GM18526 (cell line): ENCODE data around the gene LRTM2.

Experiments
- POLR2A ChIP-seq: IDR thresholded peaks from 3 replicates; pipeline ENCODE4 v1.6.1; 2011; ENCODE audit not compliant: insufficient read length; ENCODE audit errors: extremely low read depth

LRTM2 gene

DNA sequence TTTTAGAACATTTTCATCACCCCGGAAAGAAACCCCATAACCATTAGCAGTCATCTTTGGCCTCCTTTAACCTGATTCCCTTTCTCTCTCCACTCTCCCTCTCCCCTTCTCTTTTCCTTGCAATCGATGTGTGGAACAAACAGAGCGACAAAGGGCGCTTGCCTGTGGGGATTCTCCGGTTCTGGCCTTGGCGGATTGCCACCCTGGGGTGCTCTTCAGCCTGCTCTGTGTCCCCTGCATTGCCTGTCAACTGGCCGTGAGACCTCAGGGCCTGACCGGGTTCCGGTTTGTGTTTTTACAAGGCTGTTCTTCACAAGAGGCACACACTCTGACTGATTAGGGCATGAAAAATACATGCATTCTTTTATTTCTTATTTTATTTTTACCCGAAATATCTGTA is 27.8 kb downstream of the LRTM2 start:
- no peak for TF ChIP-seq POLR2A

GRCh38 chr12:1848745-1849144 is 28.4 kb downstream of the LRTM2 start:
- TF ChIP-seq POLR2A, result no peak

DNA sequence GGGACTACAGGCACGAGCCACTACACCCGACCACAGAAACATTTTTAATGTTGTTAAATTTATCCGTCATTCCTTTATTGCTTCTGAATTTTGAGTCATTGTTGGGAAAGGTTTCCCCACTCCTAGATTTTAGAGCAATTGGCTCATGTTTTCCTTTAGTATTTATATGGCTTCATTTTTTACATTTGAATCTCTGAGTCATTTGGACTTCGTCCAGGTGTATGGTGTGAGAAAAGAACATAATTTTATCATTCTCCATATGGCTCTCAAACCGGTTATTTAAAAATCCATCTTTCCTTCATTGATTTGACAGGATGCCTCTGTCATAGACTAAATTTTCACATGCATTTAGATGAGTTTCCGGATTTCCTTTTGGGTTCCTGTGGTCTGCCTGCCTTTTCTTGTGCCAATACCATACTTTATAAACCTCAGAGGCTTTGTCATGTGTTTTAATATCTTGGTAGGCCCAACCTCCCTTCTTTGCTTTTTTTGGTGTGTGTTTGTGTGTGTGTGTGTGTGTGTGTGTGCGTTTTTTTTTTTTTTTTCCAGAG is 30.9 kb downstream of the LRTM2 start:
- no peak for TF ChIP-seq POLR2A

DNA sequence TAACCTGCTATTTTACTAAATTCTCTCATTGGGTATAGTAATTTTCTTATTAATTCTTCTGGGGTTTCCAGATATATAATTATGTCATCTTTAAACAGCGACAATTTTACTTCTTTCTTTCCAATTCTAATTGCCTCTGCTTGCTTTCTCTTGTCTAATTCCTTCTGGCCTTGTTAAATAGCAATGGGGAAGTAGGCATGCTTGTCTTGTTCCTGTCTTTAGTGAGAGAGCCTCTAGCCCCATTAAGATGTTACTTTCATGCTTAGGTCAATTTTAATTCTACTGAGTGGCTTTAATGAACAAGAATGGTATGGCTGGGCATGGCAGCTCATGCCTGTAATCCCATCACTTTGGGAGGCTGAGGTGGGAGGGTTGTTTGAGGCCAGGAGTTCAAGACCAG is 31.7 kb downstream of the LRTM2 start:
- TF ChIP-seq POLR2A, result no peak

DNA sequence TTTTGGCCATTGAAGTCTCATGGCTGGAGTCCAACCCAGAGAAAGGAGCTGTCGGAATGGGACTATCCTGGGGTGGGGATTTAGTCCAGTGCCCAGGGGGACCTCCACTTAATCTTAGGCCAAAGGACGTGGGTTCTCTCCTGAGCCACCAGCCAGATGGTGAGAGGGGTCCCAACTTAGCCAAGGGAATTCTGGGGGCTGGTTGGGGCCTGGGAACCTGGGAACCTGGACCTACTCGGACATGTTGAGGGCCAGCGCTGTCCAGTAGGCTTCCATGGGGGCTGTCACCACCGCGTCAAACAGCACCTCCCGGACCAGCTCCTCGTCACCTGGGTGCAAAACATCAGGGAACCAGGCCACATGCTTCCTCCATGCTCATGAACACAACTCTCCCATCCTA is 33.4 kb downstream of the LRTM2 start:
- TF ChIP-seq POLR2A, result no peak

DNA sequence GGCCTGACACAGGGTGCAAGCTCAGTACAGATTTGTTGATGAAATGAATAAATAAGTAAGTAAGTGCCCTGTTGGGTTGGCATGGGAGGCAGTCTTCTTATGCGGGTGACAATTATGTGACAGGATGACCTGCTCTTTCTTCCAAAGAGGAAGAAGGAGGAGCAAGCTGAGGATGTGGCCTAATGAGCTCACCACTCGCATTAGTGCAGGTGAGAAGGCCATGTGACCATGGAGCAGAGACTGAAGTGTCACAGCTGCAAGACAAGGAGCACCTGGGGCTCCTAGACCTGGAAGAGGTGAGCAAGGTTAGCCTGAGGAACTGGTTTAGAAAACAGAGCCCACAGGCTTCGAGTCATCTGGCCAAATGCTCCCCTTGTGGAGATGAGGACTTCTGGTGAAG is 34.9 kb downstream of the LRTM2 start:
- no peak for TF ChIP-seq POLR2A

GRCh38 chr12:1857086-1857485 is 36.7 kb downstream of the LRTM2 start:
- no peak for TF ChIP-seq POLR2A

DNA sequence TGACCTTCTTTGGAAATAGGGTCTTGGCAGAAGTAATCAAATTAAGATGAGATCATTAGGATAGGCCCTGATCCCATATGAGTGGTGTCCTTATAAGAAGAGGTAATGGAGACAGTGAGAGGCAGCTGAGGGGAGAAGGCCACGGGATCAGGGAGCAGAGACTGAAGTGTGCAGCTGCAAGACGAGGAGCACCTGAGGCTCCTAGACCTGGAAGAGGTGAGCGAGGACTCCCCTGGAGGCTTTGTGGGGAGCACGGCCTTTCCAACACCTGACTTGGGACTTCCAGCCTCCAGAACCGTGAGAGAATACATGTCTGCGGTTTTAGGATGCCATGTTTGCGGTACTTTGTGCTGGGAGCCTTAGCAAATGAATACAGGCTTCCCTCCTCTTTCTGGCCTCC is 37.5 kb downstream of the LRTM2 start:
- TF ChIP-seq POLR2A, result no peak

DNA sequence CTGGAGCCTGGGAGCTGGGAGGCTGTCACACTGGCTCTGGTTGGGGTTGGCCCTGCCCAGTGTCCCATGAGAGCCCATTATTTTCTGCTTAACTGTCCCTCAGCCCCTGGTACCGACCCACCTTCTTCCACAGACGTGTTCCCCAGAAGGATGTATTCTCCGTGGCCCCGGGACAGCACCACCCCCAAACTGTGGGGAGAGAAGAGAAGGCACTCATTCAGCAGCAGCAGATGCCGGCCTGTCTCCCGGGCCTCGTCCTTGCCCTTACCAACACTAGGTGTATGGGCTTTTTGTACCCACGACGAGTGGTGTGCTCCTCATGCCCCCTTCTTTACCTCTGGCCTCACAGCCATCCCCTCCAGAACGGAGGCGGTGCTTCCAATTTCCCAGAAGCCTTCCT is 38.1 kb downstream of the LRTM2 start:
- no peak for TF ChIP-seq POLR2A

- TF ChIP-seq POLR2A, result no peak
These were observed 39.3 kb downstream of the LRTM2 start for GRCh38 chr12:1859643-1860042.

DNA sequence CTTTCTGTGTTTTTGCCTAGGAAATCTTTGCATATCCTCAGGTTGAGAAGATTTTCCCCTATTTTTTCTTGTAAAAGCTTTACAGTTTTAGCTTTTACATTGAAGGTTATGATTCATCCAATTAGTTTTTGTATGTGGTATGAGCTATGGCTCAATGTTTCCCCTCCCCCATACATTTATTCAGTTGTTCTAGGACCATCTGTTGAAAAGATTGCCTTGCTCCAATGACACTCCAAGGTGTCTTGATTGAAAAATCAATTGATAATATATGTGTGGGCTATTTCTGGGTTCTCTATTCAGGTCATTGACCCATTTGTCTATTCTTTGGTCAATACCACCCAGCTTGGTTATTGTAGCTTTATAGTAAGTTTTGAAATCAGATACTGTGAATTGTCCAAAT is 42.6 kb downstream of the LRTM2 start:
- TF ChIP-seq POLR2A, result no peak

DNA sequence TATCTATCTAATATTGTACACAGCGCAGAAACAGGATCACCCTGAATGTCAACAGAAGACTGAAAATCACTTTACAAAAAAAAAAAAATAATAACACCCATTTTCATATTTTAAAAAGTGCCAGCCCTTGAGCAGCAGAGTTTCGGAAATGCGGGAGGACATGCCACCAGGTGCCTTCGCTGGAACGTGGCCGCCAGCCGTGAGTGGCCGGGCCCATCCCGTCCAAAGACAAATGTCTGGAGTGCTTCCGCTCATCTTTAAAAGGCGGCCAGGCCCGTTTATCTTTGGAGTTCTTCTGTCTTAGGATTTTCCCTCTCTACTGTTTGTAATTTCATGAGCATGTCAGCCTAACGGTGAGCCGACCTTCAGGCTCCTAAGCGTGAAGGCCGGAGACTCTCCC is 43.5 kb downstream of the LRTM2 start:
- TF ChIP-seq POLR2A, result no peak

DNA sequence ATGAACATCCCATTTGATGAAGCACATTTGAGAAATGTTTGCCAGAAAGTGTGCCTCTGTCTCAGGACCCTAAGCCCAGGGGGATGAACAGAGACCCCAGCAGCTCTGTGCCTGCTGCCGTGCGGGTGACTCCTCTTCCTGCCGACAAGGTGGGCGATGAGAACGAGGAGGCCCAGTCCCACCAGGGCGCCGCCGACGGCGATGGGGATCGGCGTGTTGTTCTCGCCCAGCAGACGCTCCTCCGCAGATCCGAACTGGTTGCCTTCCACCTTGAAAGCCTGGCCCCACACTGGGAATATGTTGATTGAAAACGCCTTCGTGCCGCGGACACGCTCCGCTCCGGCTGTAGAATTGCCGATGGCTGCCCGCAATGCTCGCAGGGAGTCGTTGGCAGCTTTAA is 44.1 kb downstream of the LRTM2 start:
- TF ChIP-seq POLR2A, result no peak

DNA sequence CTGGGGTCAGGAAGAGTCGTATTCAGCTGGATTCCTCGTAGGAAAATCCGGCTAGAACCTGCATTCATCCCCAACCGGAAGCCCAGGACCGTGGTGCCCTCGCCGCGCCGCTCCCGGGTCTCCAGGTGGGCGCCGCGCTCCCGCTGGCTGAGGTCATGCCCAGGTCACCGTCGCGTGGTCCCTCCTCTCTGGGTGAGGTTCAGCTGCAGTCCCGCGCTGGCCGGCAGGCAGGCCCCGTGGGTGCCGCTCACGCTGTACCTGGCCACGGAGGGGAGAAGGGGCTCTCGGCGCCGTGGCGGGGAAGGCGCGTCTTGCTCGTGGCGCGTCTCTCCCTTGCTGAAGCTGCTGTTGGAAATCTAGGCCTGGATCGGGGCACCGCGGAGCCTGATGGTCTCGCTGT is 44.5 kb downstream of the LRTM2 start:
- TF ChIP-seq POLR2A, result no peak

DNA sequence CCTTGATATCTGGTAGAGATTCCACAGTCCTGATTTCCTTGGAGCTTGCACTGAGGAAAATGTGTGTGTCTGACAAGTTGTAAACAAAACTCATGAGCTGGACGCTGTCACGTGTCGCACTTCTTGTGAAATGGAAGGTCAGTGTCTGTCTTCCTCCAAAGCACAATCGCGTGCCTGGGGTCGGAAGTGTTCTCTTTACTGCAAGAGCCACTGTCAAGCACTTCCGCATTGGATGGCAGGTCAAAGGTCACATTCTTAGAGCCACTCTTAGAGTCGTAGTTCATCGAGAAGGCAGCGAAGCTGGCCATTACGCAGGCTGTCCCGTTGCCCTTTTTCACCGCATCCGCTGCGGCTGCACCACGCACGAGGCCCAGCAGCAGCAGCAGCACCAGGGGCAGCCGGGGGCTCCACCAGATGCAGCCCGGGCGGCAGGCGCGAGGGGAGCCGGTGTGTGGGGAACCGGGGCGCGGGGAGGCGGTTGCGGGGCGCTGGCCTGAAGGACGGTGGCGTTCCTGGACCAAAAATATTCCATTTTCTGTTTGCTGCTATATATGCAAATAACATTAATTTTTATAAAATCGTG is 45.0 kb downstream of the LRTM2 start:
- no peak for TF ChIP-seq POLR2A

DNA sequence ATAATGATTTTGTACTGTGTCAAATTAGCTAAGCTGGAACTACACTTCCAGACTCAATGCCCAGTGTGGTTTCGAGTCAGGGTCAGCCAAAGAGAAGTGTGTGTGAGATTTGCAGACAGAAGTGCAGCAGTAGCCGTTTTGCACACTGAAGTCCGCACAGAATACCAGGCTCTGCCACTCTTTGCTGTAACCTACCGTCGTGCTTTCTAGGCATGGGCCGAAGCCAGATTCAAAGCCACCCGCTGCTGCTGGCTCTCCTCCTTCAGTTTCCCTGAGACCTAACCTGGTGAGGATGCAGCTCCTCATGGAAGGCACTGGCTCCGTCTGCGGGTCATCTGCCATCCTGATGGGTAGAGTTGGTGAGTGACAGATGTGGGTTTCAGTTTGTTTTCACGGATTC is 48.8 kb downstream of the LRTM2 start:
- no peak for TF ChIP-seq POLR2A

GRCh38 chr12:1870086-1870485 is 49.7 kb downstream of the LRTM2 start:
- no peak for TF ChIP-seq POLR2A

GRCh38 chr12:1870998-1871917 is 50.9 kb downstream of the LRTM2 start:
- no peak for TF ChIP-seq POLR2A
